ENCODE data around the gene TMEM271.
"Not testable (repeated sequence)": the region's sequence is repeated elsewhere in the genome, so short reads cannot be mapped to it uniquely, and the experiment has no call there.

The TMEM271 gene

GRCh38 chr4:578451-579443 lies 2.7 kb upstream of the TMEM271 start:
- DNase-seq (ENCODE audit: low read depth in 2 of 2), result no peak

- DNase-seq (ENCODE audit: low read depth in 2 of 2), result no peak
Measured at GRCh38 chr4:577499-578450, 1.7 kb upstream of the TMEM271 start.

GRCh38 chr4:576991-577498 lies 950 bp upstream of the TMEM271 start:
- DNase-seq (ENCODE audit: low read depth in 2 of 2), result no peak

DNA sequence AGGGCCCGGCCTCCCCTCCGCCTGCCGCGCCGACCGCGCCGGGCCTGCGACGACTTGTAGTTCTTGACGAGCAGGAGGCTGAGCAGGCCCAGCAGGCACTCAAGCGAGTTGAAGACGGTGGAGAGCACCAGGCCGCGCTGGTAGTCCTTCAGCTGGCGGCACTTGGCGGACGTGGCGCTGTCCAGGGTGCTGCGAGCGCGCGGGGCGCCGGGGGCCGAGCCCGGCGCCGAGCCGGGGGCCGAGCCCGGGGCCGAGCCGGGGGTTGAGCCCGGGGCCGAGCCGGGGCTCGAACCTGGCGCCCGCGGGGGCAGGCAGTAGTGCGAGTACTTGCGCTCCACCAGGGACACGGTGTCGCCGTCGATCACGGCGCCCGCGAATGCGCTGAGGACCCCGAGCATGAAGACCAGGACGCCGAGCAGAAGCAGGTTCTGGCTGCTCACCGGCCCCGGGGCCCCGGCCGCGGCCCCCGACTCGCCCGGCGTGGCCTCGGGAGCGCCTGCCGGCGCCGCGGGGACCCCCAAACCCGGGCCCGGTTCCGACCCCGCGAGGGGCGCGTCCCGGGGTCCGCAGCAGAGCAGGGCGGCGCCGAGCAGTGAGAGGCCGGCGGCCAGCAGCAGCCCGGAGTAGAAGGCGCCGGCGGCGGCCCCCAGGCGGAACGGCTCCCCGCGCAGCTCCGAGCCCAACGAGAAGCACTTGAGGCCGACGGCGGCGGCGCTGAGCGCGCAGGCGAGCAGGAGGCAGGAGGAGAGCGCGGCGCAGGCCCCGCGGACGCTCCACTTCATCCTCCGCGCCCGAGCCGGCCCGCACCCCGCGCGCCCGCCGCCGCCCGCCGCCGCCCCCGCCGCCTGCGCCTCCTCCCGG lies 584 bp downstream of the TMEM271 start:
- no peak for DNase-seq (ENCODE audit: low read depth in 2 of 2)

- no peak for DNase-seq (ENCODE audit: low read depth in 2 of 2)
Measured at GRCh38 chr4:574346-575161, 1.5 kb downstream of the TMEM271 start.

DNA sequence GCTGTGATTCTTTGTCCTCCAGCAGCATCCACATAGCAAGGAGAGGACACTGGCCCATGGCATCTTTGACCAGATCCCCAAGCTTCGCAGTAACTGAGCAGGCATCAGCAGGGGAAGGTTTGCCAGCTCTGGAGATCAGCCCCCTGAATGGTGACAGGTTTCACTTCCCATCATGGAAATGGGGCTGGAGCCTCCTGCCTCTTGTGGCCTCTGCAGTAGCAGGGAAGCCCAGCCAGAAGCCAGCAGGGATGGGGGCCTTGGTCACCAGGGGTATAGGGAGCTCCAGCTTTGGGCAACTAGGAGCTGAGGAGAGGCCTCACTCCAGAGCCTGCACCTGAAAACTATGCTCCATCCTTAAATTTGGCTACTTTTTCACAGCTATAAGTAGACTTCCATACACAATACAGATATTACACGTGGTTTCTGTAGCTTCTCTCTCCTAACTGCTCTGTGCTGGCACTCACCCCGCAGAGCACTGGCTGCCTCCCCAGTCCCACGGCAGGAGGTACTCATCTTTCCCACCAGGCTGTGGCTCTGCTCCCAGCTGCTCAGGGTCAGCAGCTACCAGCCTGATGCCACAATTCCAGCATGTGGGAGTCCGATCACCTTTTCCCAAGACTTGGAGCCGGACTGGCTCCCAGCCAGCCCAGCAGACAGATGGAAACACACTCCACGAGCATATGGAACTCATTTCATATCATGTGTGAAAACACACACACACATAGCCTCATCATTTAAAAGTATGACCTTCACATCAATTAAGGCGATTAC lies 2.8 kb downstream of the TMEM271 start:
- no peak for DNase-seq (ENCODE audit: low read depth in 2 of 2)

DNA sequence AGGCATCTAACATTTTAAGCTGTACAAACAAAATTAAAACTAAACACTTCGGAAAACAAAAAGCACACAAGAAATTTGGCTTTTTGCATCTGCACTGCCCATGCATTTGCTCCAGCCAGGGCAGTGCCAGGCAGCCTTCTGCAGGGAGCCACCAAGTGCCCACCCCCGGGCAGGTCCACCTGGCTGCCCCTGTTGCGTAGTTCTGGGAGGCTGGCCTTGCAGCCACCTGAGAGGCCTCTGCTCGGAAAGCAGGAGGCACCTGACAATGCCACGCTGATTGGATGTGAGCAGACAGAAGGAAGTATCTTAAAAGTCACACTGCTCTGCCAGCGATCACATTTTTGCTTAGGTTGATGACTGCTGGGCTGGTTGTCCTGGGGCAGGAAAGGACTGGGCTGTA lies 3.5 kb downstream of the TMEM271 start:
- DNase-seq (ENCODE audit: low read depth in 2 of 2), result no peak

DNA sequence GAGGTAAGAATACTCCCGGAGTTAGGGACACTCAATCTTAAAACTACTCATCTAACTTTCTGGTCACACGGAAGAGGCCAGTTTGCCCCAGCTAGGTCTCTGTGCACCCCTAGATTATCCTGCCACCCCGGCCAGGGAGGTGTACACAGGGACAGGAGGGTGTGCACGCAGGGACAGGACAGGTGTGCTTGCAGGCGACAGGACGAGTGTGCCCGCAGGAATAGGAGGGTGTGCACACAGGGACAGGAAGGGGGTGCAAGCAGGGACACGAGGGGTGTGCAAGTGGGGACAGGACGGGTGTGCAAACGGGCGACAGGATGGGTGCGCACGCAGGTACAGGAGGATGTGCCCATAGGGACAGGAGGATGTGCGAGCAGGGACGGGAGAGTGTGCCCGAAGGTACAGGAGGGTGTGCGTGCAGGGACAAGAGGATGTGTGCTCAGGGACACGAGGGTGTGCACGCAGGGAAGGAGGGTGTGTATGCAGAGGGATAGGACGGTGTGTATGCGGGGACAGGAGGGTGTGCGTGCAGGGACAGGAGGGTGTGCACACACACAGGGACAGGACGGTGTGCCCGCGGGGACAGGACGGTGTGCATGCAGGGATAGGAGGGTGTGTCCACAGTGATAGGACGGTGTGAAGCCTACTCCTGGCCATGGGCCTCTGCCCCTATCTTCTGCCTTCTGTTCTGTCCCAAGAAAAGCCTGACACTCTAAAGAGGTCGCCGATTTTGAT lies 4.1 kb downstream of the TMEM271 start:
- no peak for DNase-seq (ENCODE audit: low read depth in 2 of 2)

- no peak for DNase-seq (ENCODE audit: low read depth in 2 of 2)
Measured at GRCh38 chr4:570754-571153, 5.3 kb downstream of the TMEM271 start.

DNA sequence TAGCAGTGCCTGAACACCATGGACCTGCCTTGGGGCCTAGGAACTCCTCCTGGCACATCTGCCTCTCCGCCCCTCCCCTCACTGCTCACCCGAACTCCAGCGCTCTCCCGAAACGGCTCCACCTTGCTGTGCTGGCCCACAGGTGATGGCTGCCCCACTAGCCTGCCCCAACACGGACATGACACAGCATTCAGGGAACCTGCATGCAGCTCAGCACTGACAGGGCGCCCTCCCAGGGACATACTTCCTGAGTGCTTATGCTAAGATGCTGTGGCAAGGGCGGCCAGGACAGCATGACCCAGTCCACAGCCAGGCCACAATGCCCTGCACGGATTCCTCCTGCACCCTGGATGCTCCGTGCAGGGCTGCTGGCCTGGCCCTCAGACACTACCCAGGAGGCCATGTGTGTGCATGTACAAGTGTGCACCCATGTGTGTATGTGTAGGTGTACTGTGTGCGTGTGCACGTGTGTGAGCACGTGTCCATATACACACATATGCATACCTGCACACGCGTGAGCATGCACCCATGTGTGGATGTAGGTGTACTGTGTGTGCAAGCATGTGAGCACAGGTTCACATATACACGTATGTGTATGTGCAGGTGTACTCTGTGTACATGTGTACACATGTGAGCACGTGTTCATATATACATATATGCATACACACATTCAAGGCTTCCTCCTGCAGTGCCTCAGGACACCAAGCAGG lies 6.0 kb downstream of the TMEM271 start:
- no peak for DNase-seq (ENCODE audit: low read depth in 2 of 2)

DNA sequence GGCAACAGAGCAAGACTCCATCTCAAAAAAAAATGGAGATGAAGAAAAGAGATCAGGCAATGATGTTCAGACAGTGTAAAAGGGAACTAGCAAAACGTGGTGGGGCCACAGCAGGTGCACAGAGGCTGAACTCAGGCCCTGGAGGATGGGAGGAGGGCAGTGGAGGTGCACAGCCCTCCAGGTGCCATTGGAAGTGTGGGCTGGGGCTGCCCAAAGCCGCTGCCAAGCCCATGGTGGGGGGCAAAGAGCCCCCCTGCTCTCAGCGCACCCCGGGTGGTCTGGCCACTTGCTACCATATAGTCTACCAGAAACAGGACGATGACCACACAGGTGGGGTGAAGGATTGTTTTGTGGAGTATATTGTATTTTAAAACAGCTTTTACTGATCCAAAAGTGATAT lies 7.1 kb downstream of the TMEM271 start:
- no peak for DNase-seq (ENCODE audit: low read depth in 2 of 2)

DNA sequence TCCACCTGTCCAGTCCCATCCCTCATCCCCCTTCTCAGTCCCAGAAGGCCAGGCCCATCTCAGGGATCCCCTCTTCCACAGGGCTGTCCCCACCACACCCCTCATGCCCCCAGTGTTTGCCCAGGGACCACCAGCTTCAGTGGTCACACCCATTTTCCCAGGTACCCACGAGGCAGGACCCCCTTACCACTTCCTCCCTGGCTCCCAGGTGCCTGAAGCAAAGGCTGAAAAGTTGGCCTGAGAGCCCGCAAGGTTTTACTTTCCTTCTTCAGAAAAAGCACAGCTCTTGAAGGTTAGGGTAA lies 7.8 kb downstream of the TMEM271 start:
- DNase-seq (ENCODE audit: low read depth in 2 of 2), result no peak

DNA sequence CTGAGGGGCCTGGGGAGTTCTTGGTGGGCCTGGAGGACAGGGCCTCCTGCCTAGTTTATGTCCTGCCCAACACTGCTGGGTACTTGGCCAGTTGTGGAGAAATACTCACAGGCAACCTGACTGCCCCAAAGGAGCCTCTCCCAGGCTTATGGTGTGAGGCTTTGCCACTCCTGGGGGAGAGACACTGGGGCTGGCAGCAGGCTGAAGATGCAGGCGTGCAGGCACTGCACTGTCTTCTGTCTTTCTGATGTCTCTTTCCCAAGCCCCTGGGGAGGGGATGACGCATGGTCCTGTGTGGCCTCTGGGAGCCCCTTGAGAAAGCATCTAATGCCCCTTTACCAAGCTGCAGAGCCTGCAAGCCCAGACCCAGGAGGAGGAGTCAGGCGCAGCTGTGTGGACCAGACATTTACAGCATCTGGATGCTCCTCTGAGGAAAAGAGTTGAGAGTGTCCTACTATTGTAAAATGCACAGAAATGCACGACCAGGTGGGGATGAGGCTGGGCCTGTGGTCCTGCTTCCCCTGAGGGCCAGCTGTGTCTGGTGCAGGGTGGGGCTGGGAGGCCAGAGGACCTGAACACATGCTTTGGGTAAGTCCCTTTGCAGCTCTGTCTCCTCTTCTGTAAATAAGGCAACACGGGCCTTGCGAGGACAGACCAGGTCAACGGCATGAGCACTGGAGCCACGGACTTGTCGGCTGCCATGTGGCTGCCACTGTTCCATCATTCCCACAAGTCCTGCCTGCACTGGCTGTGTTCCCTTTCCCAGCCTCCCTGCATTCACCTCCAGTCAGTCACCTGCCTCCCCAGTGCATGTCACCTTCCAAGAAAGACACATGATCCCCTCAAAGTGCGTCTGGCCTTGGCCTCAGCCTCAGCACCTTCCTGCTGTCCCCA lies 8.4 kb downstream of the TMEM271 start:
- no peak for DNase-seq (ENCODE audit: low read depth in 2 of 2)

- no peak for DNase-seq (ENCODE audit: low read depth in 2 of 2)
Measured at GRCh38 chr4:566508-567295, 9.4 kb downstream of the TMEM271 start.

- no peak for DNase-seq (ENCODE audit: low read depth in 2 of 2)
Measured at GRCh38 chr4:566035-566434, 10.1 kb downstream of the TMEM271 start.

DNA sequence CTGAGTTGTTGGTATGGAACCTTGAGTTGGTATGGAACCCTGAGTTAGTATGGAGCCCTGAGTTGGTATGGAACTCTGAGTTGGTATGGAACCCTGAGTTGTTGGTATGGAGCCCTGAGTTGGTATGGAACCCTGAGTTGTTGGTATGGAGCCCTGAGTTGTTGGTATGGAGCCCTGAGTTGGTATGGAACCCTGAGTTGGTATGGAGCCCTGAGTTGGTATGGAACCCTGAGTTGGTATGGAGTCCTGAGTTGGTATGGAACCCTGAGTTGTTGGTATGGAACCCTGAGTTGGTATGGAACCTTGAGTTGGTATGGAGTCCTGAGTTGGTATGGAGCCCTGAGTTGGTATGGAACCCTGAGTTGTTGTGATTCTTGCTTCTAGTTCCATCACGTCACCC lies 10.5 kb downstream of the TMEM271 start:
- DNase-seq (ENCODE audit: low read depth in 2 of 2), result not testable (repeated sequence)

DNA sequence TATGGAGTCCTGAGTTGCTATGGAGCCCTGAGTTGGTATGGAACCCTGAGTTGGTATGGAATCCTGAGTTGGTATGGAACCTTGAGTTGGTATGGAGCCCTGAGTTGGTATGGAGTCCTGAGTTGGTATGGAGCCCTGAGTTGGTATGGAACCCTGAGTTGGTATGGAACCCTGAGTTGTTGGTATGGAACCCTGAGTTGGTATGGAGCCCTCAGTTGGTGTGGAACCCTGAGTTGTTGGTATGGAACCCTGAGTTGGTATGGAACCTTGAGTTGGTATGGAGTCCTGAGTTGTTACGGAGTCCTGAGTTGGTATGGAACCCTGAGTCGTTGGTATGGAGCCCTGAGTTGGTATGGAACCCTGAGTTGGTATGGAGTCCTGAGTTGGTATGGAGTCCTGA lies 13.6 kb downstream of the TMEM271 start:
- not testable (repeated sequence) for DNase-seq (ENCODE audit: low read depth in 2 of 2)
